GM12874 (cell line): Measurements from ENCODE around the gene FYN.

ENCODE experiments used
- TF ChIP-seq, protein P1 (sequence below): IDR thresholded peaks from 2 replicates; pipeline ENCODE4 v1.5.1; 2011; ENCODE audit warnings: low read depth, mild to moderate bottlenecking, control low read depth, low read length, moderate library complexity; ENCODE audit not compliant: insufficient read depth

The FYN gene

DNA sequence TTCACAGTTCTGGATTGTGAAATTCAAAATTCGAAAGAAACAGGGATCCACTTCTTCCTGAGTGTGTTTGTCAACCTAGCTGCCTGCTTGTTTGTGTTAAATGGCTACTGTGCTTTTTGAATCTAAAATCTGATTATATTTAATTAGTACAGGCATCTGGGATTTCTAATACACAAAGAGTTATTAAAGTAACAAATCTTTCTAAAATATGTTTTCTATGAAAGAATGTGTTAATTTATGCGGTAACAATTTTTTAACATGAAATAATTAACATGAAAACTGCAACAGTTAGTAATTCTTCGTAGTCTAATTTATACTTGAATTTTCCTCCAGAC is 186.4 kb downstream of the FYN start:
- TF ChIP-seq, protein P1, sequence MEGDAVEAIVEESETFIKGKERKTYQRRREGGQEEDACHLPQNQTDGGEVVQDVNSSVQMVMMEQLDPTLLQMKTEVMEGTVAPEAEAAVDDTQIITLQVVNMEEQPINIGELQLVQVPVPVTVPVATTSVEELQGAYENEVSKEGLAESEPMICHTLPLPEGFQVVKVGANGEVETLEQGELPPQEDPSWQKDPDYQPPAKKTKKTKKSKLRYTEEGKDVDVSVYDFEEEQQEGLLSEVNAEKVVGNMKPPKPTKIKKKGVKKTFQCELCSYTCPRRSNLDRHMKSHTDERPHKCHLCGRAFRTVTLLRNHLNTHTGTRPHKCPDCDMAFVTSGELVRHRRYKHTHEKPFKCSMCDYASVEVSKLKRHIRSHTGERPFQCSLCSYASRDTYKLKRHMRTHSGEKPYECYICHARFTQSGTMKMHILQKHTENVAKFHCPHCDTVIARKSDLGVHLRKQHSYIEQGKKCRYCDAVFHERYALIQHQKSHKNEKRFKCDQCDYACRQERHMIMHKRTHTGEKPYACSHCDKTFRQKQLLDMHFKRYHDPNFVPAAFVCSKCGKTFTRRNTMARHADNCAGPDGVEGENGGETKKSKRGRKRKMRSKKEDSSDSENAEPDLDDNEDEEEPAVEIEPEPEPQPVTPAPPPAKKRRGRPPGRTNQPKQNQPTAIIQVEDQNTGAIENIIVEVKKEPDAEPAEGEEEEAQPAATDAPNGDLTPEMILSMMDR, result no peak

DNA sequence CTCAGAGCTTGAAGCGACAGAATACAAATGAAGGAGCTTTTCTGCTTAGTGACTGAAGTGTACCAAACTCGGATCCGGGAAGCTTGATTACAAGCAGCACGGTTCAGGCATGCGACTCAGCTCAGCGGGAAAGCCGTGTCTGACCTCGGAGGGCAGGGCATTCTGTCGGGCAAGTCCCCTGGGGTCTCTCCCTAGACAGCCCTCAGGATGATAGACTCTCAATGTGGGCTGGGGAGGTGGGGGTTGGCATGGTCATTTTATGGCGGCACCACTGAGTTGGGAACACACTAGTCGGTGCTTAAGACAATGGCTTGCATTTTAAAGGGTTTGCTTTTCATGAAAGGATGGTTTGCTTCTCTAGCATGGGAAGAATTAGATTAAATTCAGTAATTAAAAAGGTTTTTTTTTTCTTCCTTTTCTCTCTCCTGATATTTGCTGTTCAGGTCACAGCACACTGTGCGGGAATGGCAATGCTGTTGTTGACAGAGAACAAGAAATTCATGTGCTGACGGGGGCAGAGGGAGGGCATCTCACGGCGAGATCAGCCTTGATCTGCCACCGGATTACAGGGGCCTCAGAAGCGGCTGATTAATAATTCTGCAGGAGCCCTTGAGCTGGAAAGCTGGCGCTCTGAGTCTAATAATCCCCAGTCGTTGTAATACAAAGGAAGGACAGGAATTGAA is 186.9 kb downstream of the FYN start:
- TF ChIP-seq, protein P1, result no peak

DNA sequence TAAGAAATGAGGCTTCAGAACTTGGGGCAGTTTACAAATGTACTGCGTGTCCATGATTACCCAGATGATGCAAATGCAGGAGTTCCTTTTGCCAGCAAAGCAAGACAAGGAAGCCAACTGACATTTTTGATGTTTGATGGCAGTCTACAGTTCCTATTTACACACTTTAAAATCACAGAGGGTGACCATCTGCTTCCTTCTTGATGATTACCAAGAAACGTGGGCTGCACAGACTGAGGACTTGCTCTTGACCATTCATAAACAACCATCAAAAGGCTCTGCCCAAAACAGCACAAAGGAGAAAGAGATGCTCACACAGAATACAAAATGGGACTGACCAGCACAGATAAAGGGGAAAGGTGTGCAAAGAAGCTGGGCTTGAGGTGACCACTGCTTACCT is 187.7 kb downstream of the FYN start:
- TF ChIP-seq, protein P1, result no peak

DNA sequence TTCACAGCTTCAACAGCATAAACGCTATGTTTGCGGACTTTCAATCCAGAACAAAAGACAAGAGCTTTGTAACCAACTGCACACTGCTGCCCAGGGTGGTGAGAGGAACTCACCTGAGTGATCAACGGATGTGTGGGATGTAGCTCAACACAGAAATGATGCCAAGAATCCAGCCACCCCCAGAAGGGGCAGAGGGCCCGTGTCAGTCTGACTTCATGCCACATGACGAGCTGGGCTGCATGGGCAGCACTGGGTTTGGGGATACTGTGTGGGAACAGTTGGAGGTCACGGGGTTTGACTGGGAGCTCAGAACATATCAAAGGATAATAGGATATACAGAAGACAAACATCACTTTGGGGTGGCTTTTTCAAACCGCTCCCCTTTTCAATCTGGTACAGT is 188.2 kb downstream of the FYN start:
- TF ChIP-seq, protein P1, result no peak

DNA sequence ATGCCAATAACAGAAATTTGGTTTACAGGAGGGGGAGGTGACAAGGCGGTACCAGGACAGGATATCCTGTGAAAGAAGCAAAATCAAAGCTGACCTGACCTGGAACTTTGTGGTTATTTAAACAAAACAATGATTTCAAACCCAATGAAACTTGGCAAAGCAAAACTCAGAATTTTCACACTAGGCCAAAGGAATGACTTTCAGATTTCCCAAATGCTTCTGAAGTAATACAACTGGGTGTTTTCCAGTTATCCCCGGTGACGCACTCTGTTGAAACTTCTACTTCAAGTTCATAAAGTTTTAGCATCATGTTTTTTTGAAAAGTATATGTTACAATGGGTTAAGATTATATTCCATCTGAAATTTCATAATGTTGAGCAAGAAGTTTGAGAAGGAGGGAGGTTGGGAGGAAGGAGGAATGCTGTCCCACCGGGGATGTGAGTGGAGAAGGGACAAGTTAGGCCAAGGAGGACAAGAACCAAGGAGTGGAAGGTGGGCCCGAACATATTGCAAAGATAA is 189.4 kb downstream of the FYN start:
- TF ChIP-seq, protein P1, result no peak

DNA sequence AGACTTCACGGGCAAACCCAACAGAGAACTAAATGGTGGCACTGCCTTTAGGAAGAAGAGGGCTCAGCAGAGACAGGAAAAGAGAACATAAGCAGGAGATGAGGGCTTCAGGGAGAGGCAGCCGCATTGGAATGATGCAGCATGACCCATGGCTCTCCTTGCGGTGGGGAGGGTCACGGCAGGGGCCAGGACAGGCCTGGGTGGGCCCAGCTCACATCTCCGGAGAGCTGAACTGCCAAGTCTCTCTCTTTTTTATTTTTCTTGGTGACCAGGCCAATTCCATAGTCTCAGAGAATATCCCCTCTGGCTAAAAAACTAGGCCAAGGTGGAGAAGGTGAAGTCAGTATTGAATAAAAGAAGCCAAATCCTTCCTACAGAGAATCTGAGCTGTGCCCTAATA is 190.1 kb downstream of the FYN start:
- TF ChIP-seq, protein P1, result no peak

DNA sequence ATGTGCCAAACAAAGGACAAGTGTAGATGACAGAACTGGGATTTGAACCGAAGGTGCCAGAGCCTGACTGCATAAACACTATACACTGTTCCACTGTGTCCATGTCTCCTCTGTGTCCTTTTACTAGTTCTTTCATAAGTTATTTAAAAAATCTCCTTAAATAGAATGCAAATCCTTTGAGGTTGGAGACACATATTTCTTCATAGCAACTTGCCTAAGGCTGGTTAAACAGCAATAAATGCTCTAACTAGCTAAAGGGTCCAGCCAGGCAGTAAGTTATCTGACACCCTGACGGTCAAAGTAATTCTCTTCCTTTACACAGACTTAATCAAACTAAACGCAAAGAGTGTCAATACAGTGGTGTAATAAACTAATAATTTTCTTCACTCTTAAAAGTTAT is 191.4 kb downstream of the FYN start:
- TF ChIP-seq, protein P1, result no peak
